ENCODE results near the gene PKD2L2.

The PKD2L2 gene

GRCh38 chr5:137957948-137958347 lies 68.7 kb downstream of the PKD2L2 start:
- no peak for TF ChIP-seq FOXP2 (optimal IDR thresholded peaks at IDR 0.05; ENCODE audit: borderline replicate concordance, extremely low read depth, extremely low read length, insufficient read depth)
- no peak for TF ChIP-seq POLR2AphosphoS5 (IDR thresholded peaks at IDR 0.05; ENCODE audit: low read depth, low read length)
- no peak for TF ChIP-seq SIN3A (IDR thresholded peaks at IDR 0.05; ENCODE audit: borderline replicate concordance, insufficient read depth, low read length)
- no peak for TF ChIP-seq REST (IDR thresholded peaks at IDR 0.05; ENCODE audit: insufficient read depth in 1 of 2, low read depth in 2 of 2, low read length in 2 of 2)

GRCh38 chr5:137959488-137959887 lies 70.2 kb downstream of the PKD2L2 start:
- TF ChIP-seq REST (IDR thresholded peaks at IDR 0.05; ENCODE audit: insufficient read depth in 1 of 2, low read depth in 2 of 2, low read length in 2 of 2): no peak
- no peak for TF ChIP-seq POLR2AphosphoS5 (IDR thresholded peaks at IDR 0.05; ENCODE audit: low read depth, low read length)
- no peak for TF ChIP-seq FOXP2 (optimal IDR thresholded peaks at IDR 0.05; ENCODE audit: borderline replicate concordance, extremely low read depth, extremely low read length, insufficient read depth)
- no peak for TF ChIP-seq SIN3A (IDR thresholded peaks at IDR 0.05; ENCODE audit: borderline replicate concordance, insufficient read depth, low read length)
- TF ChIP-seq TAF1 (IDR thresholded peaks at IDR 0.05; ENCODE audit: borderline replicate concordance, insufficient read depth, low read length): no peak

GRCh38 chr5:137960141-137960540 lies 70.9 kb downstream of the PKD2L2 start:
- TF ChIP-seq TAF1 (IDR thresholded peaks at IDR 0.05; ENCODE audit: borderline replicate concordance, insufficient read depth, low read length) (no peak), FOXP2 (optimal IDR thresholded peaks at IDR 0.05; ENCODE audit: borderline replicate concordance, extremely low read depth, extremely low read length, insufficient read depth) (no peak), REST (IDR thresholded peaks at IDR 0.05; ENCODE audit: insufficient read depth in 1 of 2, low read depth in 2 of 2, low read length in 2 of 2) (no peak), SIN3A (IDR thresholded peaks at IDR 0.05; ENCODE audit: borderline replicate concordance, insufficient read depth, low read length) (no peak), POLR2AphosphoS5 (IDR thresholded peaks at IDR 0.05; ENCODE audit: low read depth, low read length) (no peak)

- TF ChIP-seq SIN3A (IDR thresholded peaks at IDR 0.05; ENCODE audit: borderline replicate concordance, insufficient read depth, low read length) (no peak), FOXP2 (optimal IDR thresholded peaks at IDR 0.05; ENCODE audit: borderline replicate concordance, extremely low read depth, extremely low read length, insufficient read depth) (no peak), POLR2AphosphoS5 (IDR thresholded peaks at IDR 0.05; ENCODE audit: low read depth, low read length) (no peak), TAF1 (IDR thresholded peaks at IDR 0.05; ENCODE audit: borderline replicate concordance, insufficient read depth, low read length) (no peak), REST (IDR thresholded peaks at IDR 0.05; ENCODE audit: insufficient read depth in 1 of 2, low read depth in 2 of 2, low read length in 2 of 2) (no peak)
Measured at GRCh38 chr5:137960819-137961218, 71.6 kb downstream of the PKD2L2 start.

GRCh38 chr5:137975208-137975607 lies 86.0 kb downstream of the PKD2L2 start:
- TF ChIP-seq REST (IDR thresholded peaks at IDR 0.05; ENCODE audit: insufficient read depth in 1 of 2, low read depth in 2 of 2, low read length in 2 of 2): no peak
- TF ChIP-seq FOXP2 (optimal IDR thresholded peaks at IDR 0.05; ENCODE audit: borderline replicate concordance, extremely low read depth, extremely low read length, insufficient read depth): no peak
- no peak for TF ChIP-seq SIN3A (IDR thresholded peaks at IDR 0.05; ENCODE audit: borderline replicate concordance, insufficient read depth, low read length)
- no peak for TF ChIP-seq POLR2AphosphoS5 (IDR thresholded peaks at IDR 0.05; ENCODE audit: low read depth, low read length)
- no peak for TF ChIP-seq TAF1 (IDR thresholded peaks at IDR 0.05; ENCODE audit: borderline replicate concordance, insufficient read depth, low read length)
